Measurements from ENCODE around the gene DOCK2. TPM values are rescaled to one million over a fixed set of nuclear protein-coding genes. Genes with fewer than 3 reads are reported as not detected.

Gene DOCK2
- total and polyA plus RNA-seq, 2 donors (not counting 3 experiments of a cell fraction or from before 2014, with no cell fraction given): 0.62 to 4.8 TPM

- Histone ChIP-seq H3K4me3 (replicated peaks in 1 of 3; ENCODE audit: insufficient read depth in 1 of 3, low read depth in 1 of 3, low read length in 3 of 3) (no peak overlapping the region), H3K9me1 (replicated peaks; ENCODE audit: control insufficient read depth, extremely low read depth, insufficient read depth, low read length) (no peaks in the 10 kb centered on the region), H3K9me3 (replicated peaks; ENCODE audit: control insufficient read depth, insufficient read depth, low read length) (no peaks in the 10 kb centered on the region), H3K4me2 (ENCODE audit: insufficient read depth, low read length) (no peak overlapping the region), H3K27me3 (ENCODE audit: control insufficient read depth in 2 of 2, insufficient read depth in 2 of 2, low read length in 2 of 2) (no peaks in the 10 kb centered on the region), H3K27ac (ENCODE audit: insufficient read depth, low read depth, low read length) (no peak overlapping the region), H3K79me2 (ENCODE audit: control insufficient read depth, insufficient read depth, low read length) (no peaks in the 10 kb centered on the region), H4K20me1 (replicated peaks; ENCODE audit: control insufficient read depth, extremely low read depth, insufficient read depth, low read length) (no peaks in the 10 kb centered on the region), H3K36me3 (ENCODE audit: control insufficient read depth in 2 of 2, extremely low read depth in 1 of 2, insufficient read depth in 2 of 2, low read length in 2 of 2) (no peaks in the 10 kb centered on the region), H3K4me1 (ENCODE audit: control insufficient read depth, extremely low read depth, insufficient read depth, low read length) (peaks cover 19% of the 10 kb centered on the region), H3K9ac (replicated peaks; ENCODE audit: extremely low read depth, insufficient read depth, low read length) (no peak overlapping the region), H2AFZ (ENCODE audit: low read depth, low read length) (no peak overlapping the region)
- DNase-seq (ENCODE audit: low read depth, low spot score): no peak
- POLR2A ChIA-PET: no interaction called here
- CTCF ChIA-PET: interaction anchor here (0.9 to 1.4 kb wide), 3 partner anchors 13 to 497 kb away, joined by 3 read pairs; no protein-coding TSS in a partner anchor
- TF ChIP-seq FOS (IDR thresholded peaks at IDR 0.05; ENCODE audit: borderline replicate concordance, insufficient read depth, low read length) (no peak), JUN (IDR thresholded peaks at IDR 0.05; ENCODE audit: borderline replicate concordance, insufficient read depth, insufficient read length, low read depth) (no peak), MYC (IDR thresholded peaks at IDR 0.05; ENCODE audit: low read depth, low read length) (no peak), CTCF (IDR thresholded peaks at IDR 0.05; ENCODE audit: extremely low read depth in 1 of 2, insufficient read depth in 1 of 2, low read depth in 1 of 2, low read length in 2 of 2) (no peak), EZH2 (IDR thresholded peaks at IDR 0.05; ENCODE audit: borderline replicate concordance, low read depth, low read length, severe bottlenecking) (no peak), POLR2AphosphoS5 (IDR thresholded peaks at IDR 0.05; ENCODE audit: insufficient read depth, low read depth, low read length) (no peak), POLR2A (IDR thresholded peaks at IDR 0.05; ENCODE audit: low read depth, low read length) (no peak), GATA2 (IDR thresholded peaks at IDR 0.05; ENCODE audit: insufficient read depth, insufficient read length, low read depth, low read length) (no peak)
- TF ChIP-seq, protein P1, sequence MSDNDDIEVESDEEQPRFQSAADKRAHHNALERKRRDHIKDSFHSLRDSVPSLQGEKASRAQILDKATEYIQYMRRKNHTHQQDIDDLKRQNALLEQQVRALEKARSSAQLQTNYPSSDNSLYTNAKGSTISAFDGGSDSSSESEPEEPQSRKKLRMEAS (IDR thresholded peaks at IDR 0.05; ENCODE audit: insufficient read depth, insufficient read length): no peak
- BruUV-seq (replicated peaks): no TSS peak
- dilution Hi-C loops (cut with MboI; ENCODE audit: extremely low pct_ligation_motif_present, low sequenced_read_pairs) (no loop called here), intact Hi-C loops (cut with micrococcal nuclease) (no loop called here)
- FAIRE-seq: no peak
These were observed 82.6 kb downstream of the DOCK2 start for GRCh38 chr5:169719360-169720314.
